Neural cell (in vitro differentiated cells): ENCODE data around the gene ADGRG6. TPM values are rescaled to one million over a fixed set of nuclear protein-coding genes. Genes with fewer than 3 reads are reported as not detected.

Experiments
- H2AFZ ChIP-seq: fragments of 200-600, 300-800 bp; sonication (generic), shearing (Covaris generic); 2 replicates; pipeline ENCODE4 v1.6.0; 2014; ENCODE audit warnings: low read depth, mild to moderate bottlenecking, antibody characterized with exemption, low read length, moderate library complexity
- H3F3A ChIP-seq: fragments of 200-600 bp; shearing (Covaris generic); 2 replicates; pipeline ENCODE4 v1.6.1; 2016; ENCODE audit warnings: mild to moderate bottlenecking, moderate library complexity, mixed read lengths, antibody characterized with exemption, low read length; ENCODE audit not compliant: insufficient read depth, poor library complexity, severe bottlenecking
- H3K27ac ChIP-seq: fragments of 200-600, 300-800 bp; sonication (generic), shearing (Covaris generic); 2 replicates; pipeline ENCODE4 v1.5.1; 2014; ENCODE audit warnings: mild to moderate bottlenecking, low read length, moderate library complexity
- H3K27me3 ChIP-seq: fragments of 300-800, 200-600 bp; sonication (generic), shearing (Covaris generic); 2 replicates; pipeline ENCODE4 v1.6.0; 2014; ENCODE audit warnings: mild to moderate bottlenecking, low read depth, low read length, moderate library complexity; ENCODE audit not compliant: insufficient read depth
- H3K36me3 ChIP-seq: fragments of 300-800, 200-600 bp; sonication (generic), shearing (Covaris generic); 2 replicates; pipeline ENCODE4 v1.5.1; 2014; ENCODE audit warnings: mild to moderate bottlenecking, antibody characterized with exemption, low read length, moderate library complexity; ENCODE audit not compliant: insufficient read depth
- H3K4me2 ChIP-seq: fragments of 300-800, 200-600 bp; sonication (generic), shearing (Covaris generic); 2 replicates; pipeline ENCODE4 v1.6.0; 2014; ENCODE audit warnings: mild to moderate bottlenecking, low read length
- H3K4me3 ChIP-seq: fragments of 300-800, 200-600 bp; sonication (generic), shearing (Covaris generic); 2 replicates; pipeline ENCODE4 v1.5.1; 2014; ENCODE audit warnings: mild to moderate bottlenecking, low read length, moderate library complexity
- H3K79me2 ChIP-seq: fragments of 200-600 bp; shearing (Covaris generic); replicated peaks from 2 replicates; pipeline ENCODE4 v1.6.0; 2014; ENCODE audit warnings: mild to moderate bottlenecking, low read length, moderate library complexity; ENCODE audit not compliant: insufficient read depth
- H3K9ac ChIP-seq: fragments of 300-800, 200-600 bp; sonication (generic), shearing (Covaris generic); 2 replicates; pipeline ENCODE4 v1.6.1; 2016; ENCODE audit warnings: mild to moderate bottlenecking, low read length, mixed read lengths
- H3K9me2 ChIP-seq: fragments of 200-600 bp; shearing (Covaris generic); 2 replicates; pipeline ENCODE4 v1.6.1; 2016; ENCODE audit warnings: mild to moderate bottlenecking, low read length, mixed read lengths; ENCODE audit not compliant: insufficient read depth
- H3K9me3 ChIP-seq: fragments of 200-600, 300-800 bp; sonication (generic), shearing (Covaris generic); 2 replicates; pipeline ENCODE4 v1.6.1; 2016; ENCODE audit warnings: mild to moderate bottlenecking, mixed run types, low read length, moderate library complexity, mixed read lengths
- H4K20me1 ChIP-seq: fragments of 200-600 bp; shearing (Covaris generic); 2 replicates; pipeline ENCODE4 v1.6.1; 2016; ENCODE audit warnings: mild to moderate bottlenecking, mixed run types; ENCODE audit not compliant: insufficient read depth
- CTCF ChIP-seq: fragments of 450-650 bp; IDR thresholded peaks from 2 replicates; pipeline ENCODE4 v1.5.1; 2014; ENCODE audit warnings: antibody characterized with exemption, mild to moderate bottlenecking, moderate library complexity; ENCODE audit not compliant: poor library complexity, severe bottlenecking
- EP300 ChIP-seq: fragments of 450-650 bp; conservative IDR thresholded peaks from 2 replicates; pipeline ENCODE4 v1.6.1; 2014; ENCODE audit warnings: antibody characterized with exemption, mild to moderate bottlenecking, moderate library complexity; ENCODE audit not compliant: poor library complexity, severe bottlenecking
- EZH2 ChIP-seq: fragments of 200-600, 300-800 bp; shearing (Covaris generic), sonication (generic); IDR thresholded peaks from 2 replicates; pipeline ENCODE4 v1.6.1; 2014; ENCODE audit warnings: antibody characterized with exemption, low read length, borderline replicate concordance, mild to moderate bottlenecking; ENCODE audit not compliant: insufficient read depth, poor library complexity, severe bottlenecking
- MXI1 ChIP-seq: fragments of 450-650 bp; conservative IDR thresholded peaks from 2 replicates; pipeline ENCODE4 v1.6.1; 2014; ENCODE audit warnings: antibody characterized with exemption, mild to moderate bottlenecking; ENCODE audit not compliant: poor library complexity, severe bottlenecking
- POLR2AphosphoS5 ChIP-seq: IDR thresholded peaks from 2 replicates; pipeline ENCODE4 v1.6.1; 2012
- RAD21 ChIP-seq: fragments of 450-650 bp; conservative IDR thresholded peaks from 2 replicates; pipeline ENCODE4 v1.6.1; 2014; ENCODE audit warnings: antibody characterized with exemption, mild to moderate bottlenecking, moderate library complexity
- REST ChIP-seq: IDR thresholded peaks from 2 replicates; pipeline ENCODE4 v1.6.1; 2012; ENCODE audit warnings: borderline replicate concordance
- SMC3 ChIP-seq: fragments of 450-650 bp; conservative IDR thresholded peaks from 2 replicates; pipeline ENCODE4 v1.6.1; 2014; ENCODE audit warnings: antibody characterized with exemption, mild to moderate bottlenecking, moderate library complexity; ENCODE audit not compliant: poor library complexity
- TAF1 ChIP-seq: IDR thresholded peaks from 2 replicates; pipeline ENCODE4 v1.6.1; 2012; ENCODE audit warnings: low read depth
- polyA plus RNA-seq: library from polyadenylated mRNA; depleted of rRNA; stranded (reverse); fragments of >200 nt; gene quantifications from 2 replicates; pipeline ENCODE4 v1.2.3, GENCODE V29; 2014

Gene ADGRG6
- polyA plus RNA-seq, 1 donor from 2014 or later: 0.37 TPM

GRCh38 chr6:142355520-142356174 lies 53.8 kb downstream of the ADGRG6 start:
- Histone ChIP-seq H3K4me3 (no peak overlapping the region), H3K4me2 (no peak overlapping the region), H3K9ac (no peak overlapping the region), H4K20me1 (no peaks in the 10 kb centered on the region), H3K36me3 (no peaks in the 10 kb centered on the region), H3K27me3 (no peaks in the 10 kb centered on the region), H3K9me2 (no peaks in the 10 kb centered on the region), H3K79me2 (no peaks in the 10 kb centered on the region), H3K27ac (no peak overlapping the region), H3K9me3 (no peaks in the 10 kb centered on the region), H2AFZ (no peak overlapping the region), H3F3A (no peaks in the 10 kb centered on the region)
- no peak for TF ChIP-seq EP300
- TF ChIP-seq CTCF: no peak
- no peak for TF ChIP-seq EZH2
- no peak for TF ChIP-seq POLR2AphosphoS5
- TF ChIP-seq REST: no peak
- TF ChIP-seq SMC3: no peak
- no peak for TF ChIP-seq RAD21
- TF ChIP-seq MXI1: no peak
- TF ChIP-seq TAF1: no peak

GRCh38 chr6:142356201-142356883 lies 54.5 kb downstream of the ADGRG6 start:
- H3K9me2 ChIP-seq: no peaks in the 10 kb centered on the region
- H3K79me2 ChIP-seq: no peaks in the 10 kb centered on the region
- H2AFZ ChIP-seq: no peak overlapping the region
- no peaks in the 10 kb centered on the region for H3K27me3 ChIP-seq
- H3K27ac ChIP-seq: no peak overlapping the region
- H3K9me3 ChIP-seq: no peaks in the 10 kb centered on the region
- H3K36me3 ChIP-seq: no peaks in the 10 kb centered on the region
- H3F3A ChIP-seq: no peaks in the 10 kb centered on the region
- no peak overlapping the region for H3K9ac ChIP-seq
- H3K4me2 ChIP-seq: no peak overlapping the region
- TF ChIP-seq EP300: no peak
- no peak for TF ChIP-seq TAF1
- no peak for TF ChIP-seq MXI1
- TF ChIP-seq RAD21: no peak
- TF ChIP-seq CTCF: no peak
- TF ChIP-seq EZH2: no peak
- TF ChIP-seq SMC3: no peak
- no peak for TF ChIP-seq REST
- TF ChIP-seq POLR2AphosphoS5: no peak
- H3K4me3 ChIP-seq: no peak overlapping the region
- no peaks in the 10 kb centered on the region for H4K20me1 ChIP-seq
